Hematopoietic multipotent progenitor cell treated with erythropoietin and hydrocortisone succinate and interleukin-3 and kit ligand, for 15 days (in vitro differentiated cells): ENCODE measurements around the gene ZW10.

Experiments used
- DNase-seq: peaks from one replicate; pipeline ENCODE4 v3.0.0-alpha.2; 2015; ENCODE audit warnings: low spot score

The ZW10 gene

GRCh38 chr11:113697111-113697510 lies 76.4 kb downstream of the ZW10 start:
- no peak for DNase-seq

GRCh38 chr11:113695207-113695606 lies 78.3 kb downstream of the ZW10 start:
- no peak for DNase-seq

GRCh38 chr11:113694390-113694789 lies 79.1 kb downstream of the ZW10 start:
- no peak for DNase-seq

GRCh38 chr11:113693030-113693429 lies 80.5 kb downstream of the ZW10 start:
- no peak for DNase-seq

- DNase-seq = peak; percentile 87
Observed at GRCh38 chr11:113690619-113691569, 82.6 kb downstream of the ZW10 start.

- DNase-seq = peak; percentile 69
Observed at GRCh38 chr11:113689768-113690618, 83.5 kb downstream of the ZW10 start.

GRCh38 chr11:113685654-113686359 lies 87.7 kb downstream of the ZW10 start:
- no peak for DNase-seq

- no peak for DNase-seq
Observed at GRCh38 chr11:113684496-113684895, 89.0 kb downstream of the ZW10 start.

GRCh38 chr11:113683481-113684046 lies 89.9 kb downstream of the ZW10 start:
- no peak for DNase-seq
